ENCODE data around the gene DARS2. TPM values are rescaled to one million over a fixed set of nuclear protein-coding genes. Genes with fewer than 3 reads are reported as not detected.

DARS2 gene
- total and polyA plus RNA-seq, 11 donors, result 5.5 to 25.1 (median 14.7) TPM

GRCh38 chr1:173867141-173867752 is 42.8 kb downstream of the DARS2 start:
- ATAC-seq (peak in 1 of 4 donors; percentile 2), DNase-seq (no peak)
- no peak for TF ChIP-seq POLR2A (IDR thresholded peaks at IDR 0.05)
- TF ChIP-seq, protein P1, sequence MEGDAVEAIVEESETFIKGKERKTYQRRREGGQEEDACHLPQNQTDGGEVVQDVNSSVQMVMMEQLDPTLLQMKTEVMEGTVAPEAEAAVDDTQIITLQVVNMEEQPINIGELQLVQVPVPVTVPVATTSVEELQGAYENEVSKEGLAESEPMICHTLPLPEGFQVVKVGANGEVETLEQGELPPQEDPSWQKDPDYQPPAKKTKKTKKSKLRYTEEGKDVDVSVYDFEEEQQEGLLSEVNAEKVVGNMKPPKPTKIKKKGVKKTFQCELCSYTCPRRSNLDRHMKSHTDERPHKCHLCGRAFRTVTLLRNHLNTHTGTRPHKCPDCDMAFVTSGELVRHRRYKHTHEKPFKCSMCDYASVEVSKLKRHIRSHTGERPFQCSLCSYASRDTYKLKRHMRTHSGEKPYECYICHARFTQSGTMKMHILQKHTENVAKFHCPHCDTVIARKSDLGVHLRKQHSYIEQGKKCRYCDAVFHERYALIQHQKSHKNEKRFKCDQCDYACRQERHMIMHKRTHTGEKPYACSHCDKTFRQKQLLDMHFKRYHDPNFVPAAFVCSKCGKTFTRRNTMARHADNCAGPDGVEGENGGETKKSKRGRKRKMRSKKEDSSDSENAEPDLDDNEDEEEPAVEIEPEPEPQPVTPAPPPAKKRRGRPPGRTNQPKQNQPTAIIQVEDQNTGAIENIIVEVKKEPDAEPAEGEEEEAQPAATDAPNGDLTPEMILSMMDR (IDR thresholded peaks at IDR 0.05), result no peak
- Histone ChIP-seq H3K27me3 (no peaks in the 10 kb centered on the region), H3K27ac (peak overlapping the region; percentile 94 to 99 (median 98)), H3K4me1 (peaks cover 8 to 70% (median 48%) of the 10 kb centered on the region in 12 donors), H3K4me3 (peak overlapping the region; percentile 39 to 95 (median 85)), H3K36me3 (peaks cover 0 to 68% (median 57%) of the 10 kb centered on the region in 9 donors), H3K9me3 (no peaks in the 10 kb centered on the region)
- intact Hi-C loops (cut with DNase I), result loop anchor here in 4 of 10 donors (5.0 to 10.0 kb wide), 3 partner anchors 155 to 390 kb away; partner anchors contain the start of genes RC3H1 (in 2 of the 4), PRDX6 (in 1 of the 4) and RABGAP1L (in 1 of the 4)
- 5 to 15% (median 11%) methylated on average over 32 of the region's 32 CpGs for WGBS, 4 donors

GRCh38 chr1:173867753-173868265 is 43.3 kb downstream of the DARS2 start, which contains the start of gene GAS5:
GAS5 (minus strand) TSS chr1:173867989.
- Histone ChIP-seq H3K4me1 (peaks cover 8 to 70% (median 48%) of the 10 kb centered on the region in 12 donors), H3K4me3 (peak within 1 kb of the TSS; percentile 47 to 95 (median 85)), H3K36me3 (peaks cover 0 to 66% (median 51%) of the 10 kb centered on the region in 9 donors), H3K27me3 (no peaks in the 10 kb centered on the region), H3K9me3 (no peaks in the 10 kb centered on the region), H3K27ac (peak within 1 kb of the TSS; percentile 94 to 99 (median 98))
- DNase-seq (peak; percentile 99 to 100 (median 99)), ATAC-seq (peak; percentile 94 to 97 (median 96))
- WGBS, 4 donors, result 0 to 2% (median 1%) methylated on average over 27 to 30 of the region's 30 CpGs
- intact Hi-C loops (cut with DNase I), result loop anchor here in 5 of 10 donors (1.0 to 10.0 kb wide), 7 partner anchors 43 to 391 kb away; partner anchors contain the start of genes RC3H1 (in 4 of the 5), CENPL (in 2 of the 5), DARS2 (in 2 of the 5) and PRDX6 (in 2 of the 5)
- TF ChIP-seq, protein P1 (IDR thresholded peaks at IDR 0.05), result no peak
- TF ChIP-seq POLR2A (IDR thresholded peaks at IDR 0.05), result peak; percentile 94 to 99

GRCh38 chr1:173868266-173869020 is 44.0 kb downstream of the DARS2 start, which contains the start of gene ZBTB37:
ZBTB37 (plus strand) TSS chr1:173868380; CDS start chr1:173870226, 1,846 bp downstream.
- ATAC-seq, result peak; percentile 25 to 80 (median 70)
- Histone ChIP-seq H3K4me3 (peak within 1 kb of the TSS; percentile 47 to 95 (median 85)), H3K9me3 (no peaks in the 10 kb centered on the region), H3K27me3 (no peaks in the 10 kb centered on the region), H3K36me3 (peaks cover 0 to 66% (median 47%) of the 10 kb centered on the region in 9 donors), H3K4me1 (peaks cover 8 to 70% (median 48%) of the 10 kb centered on the region in 12 donors), H3K27ac (peak within 1 kb of the TSS; percentile 94 to 99 (median 98))
- intact Hi-C loops (cut with DNase I), result loop anchor here in 5 of 10 donors (1.0 to 10.0 kb wide), 7 partner anchors 44 to 392 kb away; partner anchors contain the start of genes RC3H1 (in 4 of the 5), CENPL (in 2 of the 5), DARS2 (in 2 of the 5) and PRDX6 (in 2 of the 5)
- 0 to 1% (median 1%) methylated on average over 35 to 53 of the region's 53 CpGs for WGBS, 4 donors
- TF ChIP-seq, protein P1 (IDR thresholded peaks at IDR 0.05), result no peak
- no peak for TF ChIP-seq POLR2A (IDR thresholded peaks at IDR 0.05)
- peak; percentile 87 to 93 (median 90) for DNase-seq
